Thyroid gland (tissue), 4 donors: ENCODE results near the gene PRR12. TPM values are rescaled to one million over a fixed set of nuclear protein-coding genes. Genes with fewer than 3 reads are reported as not detected.

Experiments used
- DNase-seq, 2 donors: peaks; one replicate each; pipeline ENCODE4 v3.0.0-alpha.2; 2019
- H3K27ac ChIP-seq, 3 donors: fragments of 200-600 bp; sonication (generic); 1 replicate in 2 of 3; 2 replicates in 1 of 3; pipeline ENCODE4 v1.5.1; 2016 to 2019; ENCODE audit warnings: mild to moderate bottlenecking in 1 of 3, moderate library complexity in 1 of 3
- H3K27me3 ChIP-seq: fragments of 200-600 bp; sonication (generic); one replicate; pipeline ENCODE4 v1.5.1; 2019
- H3K36me3 ChIP-seq, 2 donors: fragments of 200-600 bp; sonication (generic); one replicate each; pipeline ENCODE4 v1.5.1; 2016 to 2019
- H3K4me1 ChIP-seq, 2 donors: fragments of 200-600 bp; sonication (generic); one replicate each; pipeline ENCODE4 v1.5.1; 2017 to 2019
- H3K4me3 ChIP-seq, 3 donors: fragments of 200-600 bp; sonication (generic); replicated peaks in 1 of 3; 1 replicate in 2 of 3; 2 replicates in 1 of 3; pipeline ENCODE4 v1.5.1; 2016; ENCODE audit warnings: mild to moderate bottlenecking in 1 of 3
- H3K9me3 ChIP-seq: fragments of 200-600 bp; sonication (generic); one replicate; pipeline ENCODE4 v1.5.1; 2017
- CTCF ChIP-seq, 6 experiments: fragments of 200-600 bp in 3 of 6; fragments of 450-650 bp in 3 of 6; sonication (generic) in 3 of 6; IDR thresholded peaks; one replicate each; pipeline ENCODE4 v1.5.1; 2016 to 2019; ENCODE audit warnings: antibody characterized with exemption in 6 of 6, mild to moderate bottlenecking in 2 of 6, inconsistent platforms in 1 of 6, moderate library complexity in 1 of 6
- POLR2A ChIP-seq, 2 donors: fragments of 450-650 bp; IDR thresholded peaks; one replicate each; pipeline ENCODE4 v1.6.1; 2017; ENCODE audit warnings: antibody characterized with exemption in 2 of 2, mild to moderate bottlenecking in 2 of 2, moderate library complexity in 1 of 2
- WGBS, 2 donors: methylation state at CpG; one replicate each; pipeline ENCODE4 v1.1.5; 2017; 5-methylcytosine and 5-hydroxymethylcytosine counted together
- intact Hi-C: fragments of 100-400 bp; cut with DNase I; formaldehyde crosslinking; loops from one replicate; pipeline ENCODE4 v1.15.1; 2023
- total RNA-seq, 4 donors: library from RNA; depleted of rRNA; stranded (reverse); fragments of >200 nt; gene quantifications; one replicate each; pipeline ENCODE4 v1.2.3, GENCODE V29; 2016

The PRR12 gene
- total RNA-seq, 4 donors from 2014 or later = 7.3 to 15.6 (median 12.4) TPM

GRCh38 chr19:49665036-49665350 is 74.0 kb downstream of the PRR12 start:
- Histone ChIP-seq H3K36me3 (peaks cover 20 to 23% of the 10 kb centered on the region in 2 donors), H3K9me3 (no peaks in the 10 kb centered on the region), H3K27ac (peak overlapping the region; percentile 76 to 81 (median 79)), H3K4me3 (peak overlapping the region; percentile 47 to 88 (median 72)), H3K4me1 (peaks cover 13 to 17% of the 10 kb centered on the region in 2 donors), H3K27me3 (no peaks in the 10 kb centered on the region)
- 0 to 1% methylated on average over 7 of the region's 7 CpGs for WGBS, 2 donors
- TF ChIP-seq CTCF (IDR thresholded peaks at IDR 0.05) = no peak
- TF ChIP-seq POLR2A (IDR thresholded peaks at IDR 0.05) = no peak
- DNase-seq = no peak
- intact Hi-C loops = no loop called here

- DNase-seq = peak; percentile 98 to 99
- peak within 1 kb of the TSS; percentile 76 to 81 (median 79) for H3K27ac ChIP-seq
- H3K4me3 ChIP-seq = peak within 1 kb of the TSS; percentile 47 to 88 (median 72)
- intact Hi-C loops = no loop called here
- H3K36me3 ChIP-seq = peaks cover 19 to 20% of the 10 kb centered on the region in 2 donors
- TF ChIP-seq CTCF (IDR thresholded peaks at IDR 0.05) = peak in 1 of 6 experiments; percentile 5
- peak in 1 of 2 donors; percentile 81 for TF ChIP-seq POLR2A (IDR thresholded peaks at IDR 0.05)
- no peaks in the 10 kb centered on the region for H3K27me3 ChIP-seq
- 0 to 1% methylated on average over 49 to 50 of the region's 50 CpGs for WGBS, 2 donors
- H3K9me3 ChIP-seq = no peaks in the 10 kb centered on the region
- peaks cover 13 to 17% of the 10 kb centered on the region in 2 donors for H3K4me1 ChIP-seq
These were observed 74.6 kb downstream of the PRR12 start, which contains the start of the genes BCL2L12 and IRF3 for GRCh38 chr19:49665351-49666119. Gene BCL2L12, plus strand, starts transcription at chr19:49665933. Its CDS starts 760 bp downstream, at chr19:49666693. Gene IRF3, minus strand, starts transcription at chr19:49665857. Its CDS starts 1,019 bp downstream, at chr19:49664838.

- Histone ChIP-seq H3K27me3 (no peaks in the 10 kb centered on the region), H3K27ac (peak overlapping the region in 2 of 3 donors; percentile 60 to 79), H3K4me3 (peak overlapping the region; percentile 7 to 72 (median 37)), H3K4me1 (peaks cover 13 to 17% of the 10 kb centered on the region in 2 donors), H3K36me3 (peaks cover 16 to 18% of the 10 kb centered on the region in 2 donors), H3K9me3 (no peaks in the 10 kb centered on the region)
- 0 to 2% methylated on average over 8 of the region's 9 CpGs for WGBS, 2 donors
- no peak for DNase-seq
- TF ChIP-seq POLR2A (IDR thresholded peaks at IDR 0.05) = no peak
- TF ChIP-seq CTCF (IDR thresholded peaks at IDR 0.05) = peak in 1 of 6 experiments; percentile 9
- intact Hi-C loops = no loop called here
These were observed 75.1 kb downstream of the PRR12 start for GRCh38 chr19:49666120-49666444.

- H3K4me1 ChIP-seq = peaks cover 20 to 26% of the 10 kb centered on the region in 2 donors
- no peak overlapping the region for H3K27ac ChIP-seq
- intact Hi-C loops = no loop called here
- no peak overlapping the region for H3K4me3 ChIP-seq
- peaks cover 3 to 4% of the 10 kb centered on the region in 2 donors for H3K36me3 ChIP-seq
- H3K27me3 ChIP-seq = no peaks in the 10 kb centered on the region
- H3K9me3 ChIP-seq = no peaks in the 10 kb centered on the region
- TF ChIP-seq CTCF (IDR thresholded peaks at IDR 0.05) (no peak), POLR2A (IDR thresholded peaks at IDR 0.05) (no peak)
- no peak for DNase-seq
- WGBS, 2 donors = 89 to 97% methylated on average over 2 of the region's 2 CpGs
These were observed 76.5 kb downstream of the PRR12 start for GRCh38 chr19:49667473-49667872.

GRCh38 chr19:49669516-49669915 is 78.5 kb downstream of the PRR12 start:
- 86 to 90% methylated on average over 3 of the region's 3 CpGs for WGBS, 2 donors

More at GRCh38 chr19:49669516-49669915, 78.5 kb downstream of the PRR12 start:
- H3K36me3 ChIP-seq = no peaks in the 10 kb centered on the region
- H3K27ac ChIP-seq = no peak overlapping the region
- TF ChIP-seq POLR2A (IDR thresholded peaks at IDR 0.05) = no peak
- no peak for TF ChIP-seq CTCF (IDR thresholded peaks at IDR 0.05)
- intact Hi-C loops = no loop called here
- no peaks in the 10 kb centered on the region for H3K27me3 ChIP-seq
- no peaks in the 10 kb centered on the region for H3K9me3 ChIP-seq
- DNase-seq = no peak
- H3K4me1 ChIP-seq = peaks cover 20% of the 10 kb centered on the region in 2 donors
- no peak overlapping the region for H3K4me3 ChIP-seq
